ENCODE results near the gene LHFPL2. TPM values are rescaled to one million over a fixed set of nuclear protein-coding genes. Genes with fewer than 3 reads are reported as not detected.
A peak's percentile ranks its signal among the peaks of the same experiment; 100 is the strongest.

The LHFPL2 gene
- total and polyA plus RNA-seq, 9 of the 15 experiments (the other 6 are each of a cell fraction or from before 2014, with no cell fraction given) = 1.0 to 6.6 (median 4.6) TPM

DNA sequence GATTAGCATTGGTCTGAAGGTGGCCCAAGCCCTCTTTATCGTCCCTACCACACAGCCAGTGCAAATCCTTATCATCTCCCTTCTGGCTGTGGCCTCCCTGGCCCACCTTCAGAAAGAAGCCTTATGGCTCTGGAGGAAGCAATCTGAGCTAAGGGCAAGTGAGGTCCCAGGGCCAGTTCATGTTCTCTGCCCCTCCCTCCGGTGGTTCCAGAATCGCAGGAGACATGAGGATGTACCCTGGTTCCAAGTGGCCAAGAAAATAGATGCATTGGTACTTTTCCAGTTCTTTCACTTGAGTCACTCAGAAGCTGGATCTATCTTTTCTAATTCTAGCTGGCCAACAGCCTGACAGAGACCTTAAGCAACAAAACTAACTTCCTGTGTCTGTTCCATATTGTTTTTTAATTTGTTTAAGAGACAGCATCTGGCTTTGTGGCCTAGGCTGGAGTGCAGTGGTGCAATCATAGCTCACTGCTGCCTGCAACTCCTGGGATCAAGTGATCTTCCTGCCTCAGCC, 60.7 kb downstream of the LHFPL2 start (continued):
- TF ChIP-seq HBP1 (CRISPR knock-in tag; IDR thresholded peaks at IDR 0.05) (no peak), MBD1 (CRISPR knock-in tag; IDR thresholded peaks at IDR 0.05) (no peak), IFI16 (CRISPR knock-in tag; IDR thresholded peaks at IDR 0.05) (no peak), SOX6 (IDR thresholded peaks at IDR 0.05) (peak; percentile 96), KAT7 (CRISPR knock-in tag; IDR thresholded peaks at IDR 0.05; ENCODE audit: borderline replicate concordance) (no peak), BCL6 (CRISPR knock-in tag; IDR thresholded peaks at IDR 0.05) (no peak), GTF2A2 (tag; IDR thresholded peaks at IDR 0.05) (no peak), YBX1 (IDR thresholded peaks at IDR 0.05) (no peak), GATA2 (CRISPR knock-in tag; IDR thresholded peaks at IDR 0.05) (peak; percentile 96), GTF2F1 (IDR thresholded peaks at IDR 0.05; ENCODE audit: low read depth, low read length) (no peak), TFE3 (CRISPR knock-in tag; IDR thresholded peaks at IDR 0.05) (no peak), SAP30 (IDR thresholded peaks at IDR 0.05; ENCODE audit: borderline replicate concordance, insufficient read depth, low read depth, low read length, poor library complexity, severe bottlenecking) (no peak), GABPA (tag; conservative IDR thresholded peaks at IDR 0.05; ENCODE audit: low read depth) (no peak), SLC30A9 (CRISPR knock-in tag; IDR thresholded peaks at IDR 0.05) (no peak), CHD2 (IDR thresholded peaks at IDR 0.05; ENCODE audit: low read depth, low read length) (no peak), ZNF212 (CRISPR knock-in tag; IDR thresholded peaks at IDR 0.05) (no peak), BHLHE40 (IDR thresholded peaks at IDR 0.05; ENCODE audit: low read length) (peak; percentile 52; the same call in 1 of the 2 replicates), PRDM10 (IDR thresholded peaks at IDR 0.05; ENCODE audit: partially characterized antibody) (peak; percentile 36), BCOR (IDR thresholded peaks at IDR 0.05) (peak; percentile 60), TEAD2 (tag; IDR thresholded peaks at IDR 0.05) (no peak), SREBF1 (IDR thresholded peaks at IDR 0.05; ENCODE audit: borderline replicate concordance, low read depth, low read length) (no peak)

Data from K562 (cell line).